Choroid plexus epithelial cell (primary cell): ENCODE data around the gene PCP4.

ENCODE experiments used
- DNase-seq: peaks from one replicate; pipeline ENCODE4 v3.0.0-alpha.2; 2010; ENCODE audit warnings: low read depth
- H3K4me3 ChIP-seq: 2 replicates; pipeline ENCODE4 v1.5.1; 2011; ENCODE audit warnings: low read depth, mild to moderate bottlenecking, control low read depth, low read length, moderate library complexity
- CTCF ChIP-seq: conservative IDR thresholded peaks from 2 replicates; pipeline ENCODE4 v1.5.1; 2011; ENCODE audit warnings: low read depth, mild to moderate bottlenecking, control low read depth, inconsistent platforms, low read length, moderate library complexity

Gene PCP4

GRCh38 chr21:39855595-39855994 is 11.6 kb upstream of the PCP4 start:
- no peak for TF ChIP-seq CTCF
- no peak for DNase-seq
- H3K4me3 ChIP-seq = no peak overlapping the region

GRCh38 chr21:39860600-39860999 is 6.6 kb upstream of the PCP4 start:
- H3K4me3 ChIP-seq = no peak overlapping the region
- DNase-seq = no peak
- no peak for TF ChIP-seq CTCF

GRCh38 chr21:39863111-39863510 is 4.1 kb upstream of the PCP4 start:
- no peak for TF ChIP-seq CTCF
- DNase-seq = no peak
- no peak overlapping the region for H3K4me3 ChIP-seq

- no peak for TF ChIP-seq CTCF
- no peak overlapping the region for H3K4me3 ChIP-seq
- DNase-seq = no peak
These were observed 1.1 kb upstream of the PCP4 start for GRCh38 chr21:39866093-39866492.

GRCh38 chr21:39869141-39869818 is 2.0 kb downstream of the PCP4 start:
- no peak for DNase-seq
- no peak for TF ChIP-seq CTCF
- H3K4me3 ChIP-seq = no peak overlapping the region

GRCh38 chr21:39873687-39874086 is 6.4 kb downstream of the PCP4 start:
- no peak for DNase-seq
- no peak for TF ChIP-seq CTCF
- H3K4me3 ChIP-seq = no peak overlapping the region

GRCh38 chr21:39874206-39874605 is 7.0 kb downstream of the PCP4 start:
- DNase-seq = no peak
- no peak for TF ChIP-seq CTCF
- H3K4me3 ChIP-seq = no peak overlapping the region
